ENCODE results near the gene KRTAP2-3.

GRCh38 chr17:41042953-41043352, 17.0 kb downstream of the KRTAP2-3 start:
- TF ChIP-seq POLR2A (IDR thresholded peaks at IDR 0.05; ENCODE audit: low read depth, low read length) (no peak), POLR2AphosphoS5 (IDR thresholded peaks at IDR 0.05; ENCODE audit: low read depth, low read length) (no peak)

Data from GM12891 (cell line).